H1 (cell line): Measurements from ENCODE around the gene RGCC. TPM values are rescaled to one million over a fixed set of nuclear protein-coding genes. Genes with fewer than 3 reads are reported as not detected.
"Not testable (repeated sequence)": the region's sequence is repeated elsewhere in the genome, so short reads cannot be mapped to it uniquely, and the experiment has no call there.

Experiments
- CTCF ChIA-PET: fragments of 300-600 bp; sonication (Branson Sonifier 250); formaldehyde crosslinking; loops from one replicate; lab custom pipeline; 2021; ENCODE audit not compliant: partially characterized antibody; lab: Charles Lee
- POLR2A ChIA-PET: fragments of 300-600 bp; sonication (Branson Sonifier 250); formaldehyde crosslinking; loops from one replicate; lab custom pipeline; 2021; ENCODE audit warnings: inconsistent platforms; ENCODE audit not compliant: partially characterized antibody; lab: Charles Lee
- DNase-seq, 2 experiments: peaks; one replicate each; pipeline versions ENCODE4 v3.0.0 to v3.0.0-alpha.2; 2010 to 2022; ENCODE audit warnings: low spot score in 2 of 2, low read depth in 1 of 2, mixed read lengths in 1 of 2
- FAIRE-seq: peaks from 2 replicates; lab custom pipeline; 2011; peaks lifted over from hg19 to GRCh38; lab: Jason Lieb, UNC
- H2AFZ ChIP-seq: 2 replicates; pipeline ENCODE4 v1.8.1; 2012; ENCODE audit warnings: low read length, inconsistent platforms
- H2AK5ac ChIP-seq: 2 replicates; pipeline ENCODE4 v1.6.1; 2013; ENCODE audit warnings: low read depth, low read length
- H2BK120ac ChIP-seq: replicated peaks from 2 replicates; pipeline ENCODE3; 2013; ENCODE audit warnings: low read depth, low read length, inconsistent platforms
- H2BK12ac ChIP-seq: 2 replicates; pipeline ENCODE4 v1.6.1; 2013; ENCODE audit warnings: low read depth, low read length
- H2BK15ac ChIP-seq: 2 replicates; pipeline ENCODE4 v1.6.1; 2013; ENCODE audit warnings: low read length
- H2BK20ac ChIP-seq: 2 replicates; pipeline ENCODE4 v1.6.1; 2013; ENCODE audit warnings: low read length
- H2BK5ac ChIP-seq: 2 replicates; pipeline ENCODE4 v1.6.1; 2013; ENCODE audit warnings: low read depth, low read length
- H3K14ac ChIP-seq: 2 replicates; pipeline ENCODE4 v1.6.1; 2013; ENCODE audit warnings: inconsistent platforms; ENCODE audit not compliant: insufficient read length
- H3K18ac ChIP-seq: 2 replicates; pipeline ENCODE4 v1.6.1; 2013; ENCODE audit warnings: low read length; ENCODE audit errors: extremely low read depth
- H3K23ac ChIP-seq: 2 replicates; pipeline ENCODE4 v1.6.1; 2013; ENCODE audit warnings: inconsistent platforms; ENCODE audit not compliant: insufficient read length
- H3K23me2 ChIP-seq: 2 replicates; pipeline ENCODE4 v1.6.1; 2013; ENCODE audit warnings: low read depth, low read length
- H3K27ac ChIP-seq: 2 replicates; pipeline ENCODE4 v1.6.1; 2011; ENCODE audit warnings: low read depth, low read length, inconsistent platforms
- H3K27me3 ChIP-seq, 4 experiments: replicated peaks in 1 of 4; 1 replicate in 1 of 4; 2 replicates in 3 of 4; pipeline versions ENCODE4 v1.6.1 to v1.8.1; 2011 to 2013; ENCODE audit warnings: low read length in 3 of 4, mild to moderate bottlenecking in 3 of 4, inconsistent platforms in 2 of 4, mixed read lengths in 2 of 4, moderate library complexity in 1 of 4; ENCODE audit not compliant: control insufficient read depth in 3 of 4, insufficient read depth in 3 of 4; ENCODE audit errors: extremely low read depth in 1 of 4
- H3K36me3 ChIP-seq, 4 experiments: 2 replicates each; pipeline versions ENCODE4 v1.6.1 to v1.8.1; 2011 to 2013; ENCODE audit warnings: mild to moderate bottlenecking in 4 of 4, low read length in 3 of 4, moderate library complexity in 2 of 4, control low read depth in 1 of 4, inconsistent platforms in 1 of 4; ENCODE audit not compliant: insufficient read depth in 4 of 4, control insufficient read depth in 2 of 4
- H3K4ac ChIP-seq: replicated peaks from 2 replicates; pipeline ENCODE3; 2013; ENCODE audit warnings: low read length, low read depth, mixed read lengths, inconsistent platforms; ENCODE audit not compliant: insufficient read length
- H3K4me1 ChIP-seq, 4 experiments: replicated peaks in 1 of 4; 1 replicate in 1 of 4; 2 replicates in 3 of 4; pipeline versions ENCODE4 v1.6.1 to v1.8.1; 2011 to 2013; ENCODE audit warnings: low read length in 3 of 4, inconsistent platforms in 2 of 4, mixed read lengths in 1 of 4; ENCODE audit not compliant: insufficient read depth in 4 of 4, control insufficient read depth in 3 of 4
- H3K4me2 ChIP-seq, 2 experiments: 2 replicates each; pipeline versions ENCODE4 v1.6.1 to v1.8.1; 2011 to 2013; ENCODE audit warnings: low read depth in 2 of 2, low read length in 2 of 2, control low read depth in 1 of 2, inconsistent platforms in 1 of 2, mild to moderate bottlenecking in 1 of 2; ENCODE audit not compliant: insufficient read depth in 1 of 2
- H3K4me3 ChIP-seq, 4 experiments: fragments of 200-600, 300-600 bp in 1 of 4; sonication (generic), shearing (Covaris generic), sonication (Bioruptor Twin) in 1 of 4; 2 replicates each; pipeline versions ENCODE4 v1.5.1 to v1.8.1; 2011 to 2016; ENCODE audit warnings: low read length in 4 of 4, low read depth in 3 of 4, control low read depth in 2 of 4, inconsistent platforms in 2 of 4, mild to moderate bottlenecking in 2 of 4, mixed read lengths in 1 of 4, moderate library complexity in 1 of 4; ENCODE audit not compliant: insufficient read depth in 2 of 4; ENCODE audit errors: extremely low read depth in 1 of 4
- H3K56ac ChIP-seq: replicated peaks from 2 replicates; pipeline ENCODE3; 2013; ENCODE audit warnings: low read depth, mild to moderate bottlenecking, mixed read lengths, low read length, inconsistent platforms; ENCODE audit not compliant: insufficient read length
- H3K79me1 ChIP-seq: 2 replicates; pipeline ENCODE4 v1.6.1; 2013; ENCODE audit warnings: low read depth, low read length, control low read depth
- H3K79me2 ChIP-seq, 2 experiments: 2 replicates each; pipeline versions ENCODE4 v1.6.1 to v1.8.1; 2012 to 2013; ENCODE audit warnings: low read length in 2 of 2, mild to moderate bottlenecking in 2 of 2, inconsistent platforms in 1 of 2; ENCODE audit not compliant: insufficient read depth in 2 of 2, control insufficient read depth in 1 of 2
- H3K9ac ChIP-seq, 4 experiments: replicated peaks in 1 of 4; 1 replicate in 1 of 4; 2 replicates in 3 of 4; pipeline versions ENCODE4 v1.6.1 to v1.8.1; 2011 to 2013; ENCODE audit warnings: low read depth in 3 of 4, low read length in 3 of 4, control low read depth in 2 of 4, mild to moderate bottlenecking in 2 of 4, moderate library complexity in 2 of 4, inconsistent platforms in 1 of 4; ENCODE audit errors: extremely low read depth in 1 of 4
- H3K9me3 ChIP-seq, 2 experiments: 2 replicates each; pipeline versions ENCODE4 v1.6.1 to v1.8.1; 2012 to 2013; ENCODE audit warnings: mild to moderate bottlenecking in 2 of 2, moderate library complexity in 2 of 2, control low read depth in 1 of 2, inconsistent platforms in 1 of 2, low read depth in 1 of 2, low read length in 1 of 2, mixed read lengths in 1 of 2; ENCODE audit not compliant: insufficient read depth in 2 of 2
- H4K20me1 ChIP-seq, 2 experiments: replicated peaks in 1 of 2; 2 replicates each; pipeline versions ENCODE3 to v1.8.1; 2011 to 2013; ENCODE audit warnings: inconsistent platforms in 2 of 2, low read length in 2 of 2, mild to moderate bottlenecking in 1 of 2; ENCODE audit not compliant: insufficient read depth in 2 of 2, control insufficient read depth in 1 of 2
- H4K5ac ChIP-seq: 2 replicates; pipeline ENCODE4 v1.6.1; 2013; ENCODE audit warnings: low read length, low read depth, mixed read lengths, inconsistent platforms; ENCODE audit not compliant: insufficient read length
- H4K8ac ChIP-seq: 2 replicates; pipeline ENCODE4 v1.8.0; 2013; ENCODE audit warnings: mild to moderate bottlenecking, moderate library complexity, low read length, inconsistent platforms; ENCODE audit not compliant: insufficient read depth; ENCODE audit errors: extremely low read depth
- H4K91ac ChIP-seq: replicated peaks from 2 replicates; pipeline ENCODE3; 2013; ENCODE audit warnings: low read length, mixed read lengths, inconsistent platforms; ENCODE audit not compliant: insufficient read length
- WGBS, 2 experiments: shearing (Covaris generic) in 1 of 2; methylation state at CpG; one replicate each; pipeline versions ENCODE4 v1.1.6 to v1.1.7; 2013 to 2015; ENCODE audit warnings: low lambda C conversion rate in 2 of 2, mixed read lengths in 2 of 2, inconsistent platforms in 1 of 2, low coverage in 1 of 2, missing lambda C conversion rate in 1 of 2; ENCODE audit not compliant: insufficient replicate concordance in 2 of 2, insufficient coverage in 1 of 2, insufficient read length in 1 of 2; ENCODE audit errors: extremely low coverage in 1 of 2, missing lambda C conversion rate in 1 of 2; 5-methylcytosine and 5-hydroxymethylcytosine counted together
- polyA plus RNA-seq, 7 experiments: library from polyadenylated mRNA; depleted of rRNA in 3 of 7; stranded (reverse) in 5 of 7; unstranded in 2 of 7; fragments of >200 nt in 5 of 7; fragments of 200-250 nt in 2 of 7; gene quantifications; 1 replicate in 5 of 7; 2 replicates in 1 of 7; 4 replicates in 1 of 7; pipeline versions ENCODE4 v1.2.1 to v1.2.3, GENCODE V29; 2011 to 2013; ENCODE audit warnings: missing spikeins in 2 of 7, mixed read lengths in 2 of 7
- total RNA-seq: library from RNA; stranded (reverse); fragmentation: NEBNext Ultra II Directional; extraction: Animal tissue kit (Norgen Biotek cat#: 25700); gene quantifications from 2 replicates; pipeline ENCODE4 v1.2.1, GENCODE V29; 2021

RGCC gene
- total and polyA plus RNA-seq, 2 of the 8 experiments (the other 6 are each of a cell fraction or from before 2014, with no cell fraction given): 0.41 TPM; not detected in 1

DNA sequence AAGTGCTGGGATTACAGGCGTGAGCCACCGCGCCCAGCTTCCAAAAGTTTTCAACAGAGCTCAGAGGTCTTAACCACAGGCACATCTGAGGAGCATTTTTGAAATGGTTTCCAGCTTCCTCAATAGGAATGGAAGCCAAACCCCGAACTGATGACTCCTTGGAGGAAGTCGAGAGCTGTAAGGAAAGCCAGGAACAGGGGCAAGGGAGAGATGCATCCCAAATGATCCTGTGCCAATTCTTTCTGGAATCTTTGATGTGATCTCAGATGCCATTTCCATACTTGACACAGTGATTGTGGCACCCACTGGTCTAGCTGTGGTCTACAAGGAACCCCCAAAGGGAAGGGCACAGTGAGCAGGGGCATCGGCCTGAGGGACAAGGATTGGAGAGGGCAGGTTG is 23.3 kb upstream of the RGCC start:
- H2BK20ac ChIP-seq, H4K5ac ChIP-seq, H2BK12ac ChIP-seq, H3K36me3 ChIP-seq, H3K4ac ChIP-seq, H4K91ac ChIP-seq, H2AK5ac ChIP-seq, DNase-seq, FAIRE-seq, H3K9me3 ChIP-seq, H3K23me2 ChIP-seq, H3K9ac ChIP-seq, H4K20me1 ChIP-seq, H3K4me1 ChIP-seq, H2AFZ ChIP-seq, H3K23ac ChIP-seq, H3K4me3 ChIP-seq, H2BK120ac ChIP-seq, H3K18ac ChIP-seq, H3K27ac ChIP-seq, H2BK5ac ChIP-seq, H3K56ac ChIP-seq, H2BK15ac ChIP-seq, H3K14ac ChIP-seq, H3K27me3 ChIP-seq, POLR2A ChIA-PET, H4K8ac ChIP-seq, H3K79me2 ChIP-seq, H3K4me2 ChIP-seq, H3K79me1 ChIP-seq: not testable (repeated sequence)
- 95% methylated on average over 6 of the region's 6 CpGs; no CpG with 5 or more reads in 1 of the 2 experiments for WGBS, 2 experiments
- CTCF ChIA-PET: interaction anchor here (1.6 kb wide), 2 partner anchors 24 to 81 kb away, joined by 4 read pairs; partner anchors contain the start of gene RGCC
